Endothelial cell of umbilical vein (primary cell): Measurements from ENCODE around the gene TRAF3IP1.

Source experiments
- CTCF ChIP-seq, 2 donors: IDR thresholded peaks; 1 replicate in 1 of 2; 2 replicates in 1 of 2; pipeline ENCODE4 v1.5.1; 2011; ENCODE audit warnings: low read length in 2 of 2, mild to moderate bottlenecking in 2 of 2, moderate library complexity in 2 of 2, control low read depth in 1 of 2, inconsistent platforms in 1 of 2, low read depth in 1 of 2; ENCODE audit not compliant: insufficient read depth in 1 of 2; ENCODE audit errors: extremely low read depth in 1 of 2
- FOS ChIP-seq: IDR thresholded peaks from 2 replicates; pipeline ENCODE4 v1.6.1; 2011; ENCODE audit warnings: mild to moderate bottlenecking, low read length, moderate library complexity, borderline replicate concordance; ENCODE audit not compliant: insufficient read depth

GRCh38 chr2:238433300-238433915 is 113.1 kb downstream of the TRAF3IP1 start:
- TF ChIP-seq CTCF (IDR thresholded peaks at IDR 0.05; ENCODE audit: extremely low read depth in 1 of 2, insufficient read depth in 1 of 2, low read depth in 1 of 2, low read length in 2 of 2) (no peak), FOS (no peak)
